DND-41 (cell line): ENCODE data around the gene POU3F2.
A peak's percentile ranks its signal among the peaks of the same experiment; 100 is the strongest.

ENCODE experiments used
- ATAC-seq: fragments of 200-7000 bp; cut with Tn5 transposase; 3 replicates; pipeline ENCODE4 v1.9.1; 2021; ENCODE audit warnings: low read depth; ENCODE audit not compliant: insufficient read depth
- DNase-seq: peaks from one replicate; pipeline ENCODE4 v3.0.0-alpha.2; 2020
- H2AFZ ChIP-seq: 2 replicates; pipeline ENCODE4 v1.6.0; 2012; ENCODE audit warnings: low read depth, low read length
- H3K27ac ChIP-seq: 2 replicates; pipeline ENCODE4 v1.5.1; 2012; ENCODE audit warnings: low read length, inconsistent platforms
- H3K27me3 ChIP-seq: fragments of 200-600 bp; sonication (generic); 2 replicates; pipeline ENCODE4 v1.6.0; 2012; ENCODE audit warnings: low read length, mild to moderate bottlenecking, inconsistent platforms; ENCODE audit not compliant: insufficient read depth, poor library complexity
- H3K36me3 ChIP-seq: 2 replicates; pipeline ENCODE4 v1.5.1; 2012; ENCODE audit warnings: low read length, inconsistent platforms; ENCODE audit not compliant: insufficient read depth
- H3K4me1 ChIP-seq: 2 replicates; pipeline ENCODE4 v1.5.1; 2012; ENCODE audit warnings: mild to moderate bottlenecking, low read length; ENCODE audit not compliant: insufficient read depth
- H3K4me2 ChIP-seq: 2 replicates; pipeline ENCODE4 v1.6.0; 2012; ENCODE audit warnings: mild to moderate bottlenecking, moderate library complexity, low read length, inconsistent platforms; ENCODE audit not compliant: insufficient read depth
- H3K4me3 ChIP-seq, 2 experiments: fragments of 200-600 bp in 1 of 2; shearing (Covaris generic) in 1 of 2; 2 replicates each; pipeline ENCODE4 v1.5.1; 2012 to 2016; ENCODE audit warnings: inconsistent platforms in 2 of 2, low read length in 2 of 2, mild to moderate bottlenecking in 2 of 2, low read depth in 1 of 2, moderate library complexity in 1 of 2
- H3K79me2 ChIP-seq: 2 replicates; pipeline ENCODE4 v1.6.0; 2012; ENCODE audit warnings: low read length, inconsistent platforms; ENCODE audit not compliant: insufficient read depth
- H3K9ac ChIP-seq: 2 replicates; pipeline ENCODE4 v1.6.0; 2012; ENCODE audit warnings: low read depth, mild to moderate bottlenecking, inconsistent platforms, low read length, moderate library complexity
- H3K9me3 ChIP-seq: 2 replicates; pipeline ENCODE4 v1.5.1; 2012; ENCODE audit warnings: low read length, moderate library complexity, mild to moderate bottlenecking, inconsistent platforms; ENCODE audit not compliant: insufficient read depth, severe bottlenecking
- H4K20me1 ChIP-seq: 2 replicates; pipeline ENCODE4 v1.6.0; 2012; ENCODE audit warnings: low read length; ENCODE audit not compliant: insufficient read depth
- EZH2 ChIP-seq: IDR thresholded peaks from 3 replicates; pipeline ENCODE4 v1.6.1; 2012; ENCODE audit warnings: borderline replicate concordance, low read depth, mild to moderate bottlenecking, moderate library complexity, low read length, inconsistent platforms; ENCODE audit not compliant: severe bottlenecking
- TF ChIP-seq, protein P1 (sequence below): IDR thresholded peaks from 2 replicates; pipeline ENCODE4 v1.5.1; 2012; ENCODE audit warnings: borderline replicate concordance, low read length, moderate library complexity, mild to moderate bottlenecking; ENCODE audit not compliant: poor library complexity, severe bottlenecking; ENCODE audit errors: extremely low read depth

Gene POU3F2

DNA sequence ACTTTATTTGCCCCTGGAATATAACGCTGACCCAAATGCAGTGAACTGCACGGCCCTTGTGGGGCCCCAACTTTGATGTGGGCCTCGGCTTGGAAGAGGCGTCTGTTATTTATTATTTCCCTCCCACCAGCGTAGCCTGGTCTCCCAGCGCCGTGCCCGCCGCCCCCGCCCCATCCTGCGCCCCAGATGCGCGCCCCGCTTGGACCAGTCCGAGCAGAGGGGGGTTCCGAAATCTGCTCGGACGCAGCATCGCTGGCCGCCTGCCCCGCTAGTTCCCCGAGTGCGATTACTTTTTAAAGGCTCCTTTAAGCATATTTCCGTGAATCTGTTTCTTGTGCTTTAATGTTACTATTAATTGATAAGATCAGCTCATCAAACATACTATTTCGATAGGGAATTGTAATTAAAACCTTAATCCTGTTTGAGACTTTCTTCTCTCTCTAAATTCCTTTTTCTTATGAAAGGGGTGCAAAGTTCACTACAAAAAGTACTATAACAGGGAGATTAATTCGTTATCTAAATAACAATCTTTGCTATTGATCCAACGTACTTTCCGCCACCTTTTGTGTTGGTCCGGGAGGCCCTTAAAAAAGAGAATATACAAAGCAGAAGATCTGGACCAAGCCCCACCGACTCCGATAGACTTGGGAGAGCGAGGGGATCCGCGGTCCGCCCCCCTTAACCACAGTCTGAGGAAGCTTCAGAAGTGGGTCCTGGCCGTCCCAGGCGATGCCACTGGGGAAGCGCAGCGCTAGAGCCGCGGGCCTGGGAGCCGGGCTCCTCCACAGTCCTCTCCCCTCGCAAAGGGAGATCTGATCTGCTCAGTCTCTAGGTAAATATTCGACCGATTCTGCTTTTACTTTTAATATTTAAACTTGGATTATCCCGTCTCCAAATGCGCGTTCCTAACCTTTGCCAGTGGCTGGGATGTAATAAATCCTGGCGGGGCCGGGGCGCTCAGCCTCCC lies 10.2 kb downstream of the POU3F2 start:
- TF ChIP-seq, protein P1, sequence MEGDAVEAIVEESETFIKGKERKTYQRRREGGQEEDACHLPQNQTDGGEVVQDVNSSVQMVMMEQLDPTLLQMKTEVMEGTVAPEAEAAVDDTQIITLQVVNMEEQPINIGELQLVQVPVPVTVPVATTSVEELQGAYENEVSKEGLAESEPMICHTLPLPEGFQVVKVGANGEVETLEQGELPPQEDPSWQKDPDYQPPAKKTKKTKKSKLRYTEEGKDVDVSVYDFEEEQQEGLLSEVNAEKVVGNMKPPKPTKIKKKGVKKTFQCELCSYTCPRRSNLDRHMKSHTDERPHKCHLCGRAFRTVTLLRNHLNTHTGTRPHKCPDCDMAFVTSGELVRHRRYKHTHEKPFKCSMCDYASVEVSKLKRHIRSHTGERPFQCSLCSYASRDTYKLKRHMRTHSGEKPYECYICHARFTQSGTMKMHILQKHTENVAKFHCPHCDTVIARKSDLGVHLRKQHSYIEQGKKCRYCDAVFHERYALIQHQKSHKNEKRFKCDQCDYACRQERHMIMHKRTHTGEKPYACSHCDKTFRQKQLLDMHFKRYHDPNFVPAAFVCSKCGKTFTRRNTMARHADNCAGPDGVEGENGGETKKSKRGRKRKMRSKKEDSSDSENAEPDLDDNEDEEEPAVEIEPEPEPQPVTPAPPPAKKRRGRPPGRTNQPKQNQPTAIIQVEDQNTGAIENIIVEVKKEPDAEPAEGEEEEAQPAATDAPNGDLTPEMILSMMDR, result no peak
- no peak for TF ChIP-seq EZH2
- DNase-seq (no peak), ATAC-seq (no peak)
- Histone ChIP-seq H3K4me2 (no peak overlapping the region), H3K27me3 (no peaks in the 10 kb centered on the region), H3K9me3 (no peaks in the 10 kb centered on the region), H3K9ac (no peak overlapping the region), H2AFZ (no peak overlapping the region), H3K4me3 (no peak overlapping the region), H3K36me3 (no peaks in the 10 kb centered on the region), H4K20me1 (no peaks in the 10 kb centered on the region), H3K79me2 (no peaks in the 10 kb centered on the region), H3K27ac (no peak overlapping the region), H3K4me1 (no peaks in the 10 kb centered on the region)

DNA sequence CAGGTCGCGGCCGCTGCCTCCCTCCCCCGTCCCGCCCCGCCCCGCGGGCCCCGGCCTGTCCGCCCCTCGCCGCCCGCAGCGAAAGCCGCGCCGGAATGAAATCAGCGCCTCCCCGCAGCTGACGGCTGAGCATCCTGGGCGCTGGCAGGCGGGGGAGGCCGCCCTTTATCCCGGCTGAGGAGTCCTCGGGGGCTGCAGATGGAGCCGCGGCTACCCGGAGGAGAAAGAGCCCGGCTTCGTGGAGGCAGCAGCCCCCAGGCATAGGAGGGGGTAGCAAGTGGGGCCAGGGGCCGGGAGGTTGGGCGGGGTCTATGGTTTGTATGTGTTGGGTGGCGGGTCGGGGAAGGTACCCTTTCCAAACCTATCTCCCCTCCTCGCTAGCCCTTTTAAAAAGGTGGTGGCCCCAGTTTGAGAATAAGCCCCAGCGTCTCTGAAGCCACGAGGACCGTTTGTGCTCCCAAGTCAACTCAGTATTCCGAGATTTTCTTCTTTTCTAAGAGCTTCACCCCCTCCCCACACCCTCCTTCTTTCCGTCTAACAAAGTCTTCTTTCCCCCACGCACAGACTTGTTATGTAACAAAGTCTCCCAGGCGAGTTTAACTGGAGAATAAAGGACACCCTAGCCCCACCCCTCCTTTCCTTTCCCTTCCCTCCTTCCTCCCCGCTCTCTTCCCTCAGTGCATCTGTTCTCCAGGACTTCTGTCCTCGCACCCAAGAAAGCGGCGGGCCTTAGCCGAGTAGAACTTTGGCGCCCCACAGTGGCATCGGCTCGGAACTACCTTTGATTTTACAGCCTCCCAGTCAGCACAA lies 11.0 kb downstream of the POU3F2 start:
- ATAC-seq, result peak; percentile 94
- peak; percentile 72 for DNase-seq
- Histone ChIP-seq H3K27me3 (no peaks in the 10 kb centered on the region), H3K9ac (no peak overlapping the region), H4K20me1 (no peaks in the 10 kb centered on the region), H3K36me3 (no peaks in the 10 kb centered on the region), H3K4me2 (no peak overlapping the region), H2AFZ (no peak overlapping the region), H3K9me3 (no peaks in the 10 kb centered on the region), H3K4me1 (no peaks in the 10 kb centered on the region), H3K27ac (no peak overlapping the region), H3K79me2 (no peaks in the 10 kb centered on the region), H3K4me3 (no peak overlapping the region)
- TF ChIP-seq EZH2, result no peak
- TF ChIP-seq, protein P1, result peak; percentile 91

DNA sequence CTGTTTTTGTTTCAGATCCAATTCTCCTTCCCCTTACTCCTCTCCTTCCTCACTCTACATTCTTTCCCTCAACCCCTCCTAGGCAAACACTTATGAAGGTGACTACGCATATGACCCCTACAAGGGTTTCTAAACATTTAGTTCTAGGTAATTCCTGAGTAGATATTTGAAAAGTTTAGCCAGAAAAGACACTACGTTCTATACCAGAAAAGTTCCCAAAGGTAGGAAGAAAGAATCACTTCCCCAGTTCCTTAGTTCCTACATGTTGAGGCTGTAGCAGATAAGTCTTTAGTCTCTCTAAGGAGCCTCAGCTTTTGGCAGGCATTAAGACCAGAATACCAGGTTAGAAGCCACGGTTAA lies 11.6 kb downstream of the POU3F2 start:
- peak; percentile 10; the same call in 1 of the 3 replicates for ATAC-seq
- H3K9ac ChIP-seq, result no peak overlapping the region
- no peak overlapping the region for H2AFZ ChIP-seq
- H3K36me3 ChIP-seq, result no peaks in the 10 kb centered on the region
- no peak overlapping the region for H3K4me2 ChIP-seq
- no peaks in the 10 kb centered on the region for H4K20me1 ChIP-seq
- no peaks in the 10 kb centered on the region for H3K27me3 ChIP-seq
- no peak for TF ChIP-seq EZH2
- TF ChIP-seq, protein P1, result no peak
- no peak overlapping the region for H3K27ac ChIP-seq
- H3K9me3 ChIP-seq, result no peaks in the 10 kb centered on the region
- H3K4me1 ChIP-seq, result no peaks in the 10 kb centered on the region
- no peak overlapping the region for H3K4me3 ChIP-seq
- H3K79me2 ChIP-seq, result no peaks in the 10 kb centered on the region
- no peak for DNase-seq
